ENCODE results near the gene SUPT6H. TPM values are rescaled to one million over a fixed set of nuclear protein-coding genes. Genes with fewer than 3 reads are reported as not detected.

The SUPT6H gene
- total RNA-seq, 1 donor from 2014 or later: 70.7 TPM

Other genes with a start within 250 kb of the SUPT6H start
- not detected for gene SLC13A2, start 188.6 kb upstream of the SUPT6H start, total RNA-seq
- not detected for gene FOXN1, start 155.9 kb upstream of the SUPT6H start, total RNA-seq
- 28.3 TPM for gene UNC119, start 109.6 kb upstream of the SUPT6H start, total RNA-seq
- gene PIGS, start 90.7 kb upstream of the SUPT6H start, total RNA-seq: 40.4 TPM
- 99.7 TPM for gene ALDOC, start 85.3 kb upstream of the SUPT6H start, total RNA-seq
- gene SPAG5, start 63.2 kb upstream of the SUPT6H start, total RNA-seq: 20.9 TPM
- gene RSKR, start 48.0 kb upstream of the SUPT6H start, total RNA-seq: 14.4 TPM
- gene BLTP2, start 17.0 kb upstream of the SUPT6H start, total RNA-seq: 115 TPM
- gene SDF2, start 299 bp upstream of the SUPT6H start, total RNA-seq: 33.7 TPM
- gene PROCA1, start 49.7 kb downstream of the SUPT6H start, total RNA-seq: 7.6 TPM
- gene RAB34, start 55.7 kb downstream of the SUPT6H start, total RNA-seq: 81.3 TPM
- gene RPL23A, start 57.8 kb downstream of the SUPT6H start, total RNA-seq: 1,089 TPM
- 3.1 TPM for gene TLCD1, start 64.0 kb downstream of the SUPT6H start, total RNA-seq
- 3.4 TPM for gene NEK8, start 66.6 kb downstream of the SUPT6H start, total RNA-seq
- 39.2 TPM for gene TRAF4, start 81.8 kb downstream of the SUPT6H start, total RNA-seq
- gene FAM222B, start 180.6 kb downstream of the SUPT6H start, total RNA-seq: 17.3 TPM
- 23.0 TPM for gene ERAL1, start 192.8 kb downstream of the SUPT6H start, total RNA-seq
- 111 TPM for gene FLOT2, start 235.5 kb downstream of the SUPT6H start, total RNA-seq
- gene DHRS13, start 240.9 kb downstream of the SUPT6H start, total RNA-seq: 9.6 TPM

Data from sciatic nerve (tissue), 1 donor.